Brain microvascular endothelial cell (primary cell): Measurements from ENCODE around the gene SEMA3A.

ENCODE experiments used
- DNase-seq: peaks from one replicate; pipeline ENCODE4 v3.0.0-alpha.2; 2020
- H3K27ac ChIP-seq: fragments of 250-450 bp; sonication (Bioruptor Pico); 2 replicates; pipeline ENCODE4 v1.5.1; 2020; ENCODE audit warnings: mild to moderate bottlenecking, moderate library complexity
- H3K27me3 ChIP-seq: fragments of 250-450 bp; sonication (Bioruptor Pico); replicated peaks from 2 replicates; pipeline ENCODE4 v1.5.1; 2020; ENCODE audit warnings: mild to moderate bottlenecking
- H3K36me3 ChIP-seq: fragments of 250-450 bp; sonication (Bioruptor Pico); replicated peaks from 2 replicates; pipeline ENCODE4 v1.5.1; 2020; ENCODE audit warnings: mild to moderate bottlenecking
- H3K4me3 ChIP-seq: 2 replicates; pipeline ENCODE4 v1.5.1; 2011; ENCODE audit warnings: low read depth, mild to moderate bottlenecking, control low read depth, low read length, moderate library complexity
- in situ Hi-C: cut with HindIII; loops from 2 replicates; pipeline ENCODE4 v1.10.0; 2017; ENCODE audit warnings: low sequenced_read_pairs, low pct_ligation_motif_present
- TF ChIP-seq, protein P1 (sequence below): IDR thresholded peaks from 2 replicates; pipeline ENCODE4 v1.5.1; 2011; ENCODE audit warnings: low read depth, mild to moderate bottlenecking, moderate library complexity, low read length, control low read depth, inconsistent platforms; ENCODE audit errors: missing control alignments

The SEMA3A gene

DNA sequence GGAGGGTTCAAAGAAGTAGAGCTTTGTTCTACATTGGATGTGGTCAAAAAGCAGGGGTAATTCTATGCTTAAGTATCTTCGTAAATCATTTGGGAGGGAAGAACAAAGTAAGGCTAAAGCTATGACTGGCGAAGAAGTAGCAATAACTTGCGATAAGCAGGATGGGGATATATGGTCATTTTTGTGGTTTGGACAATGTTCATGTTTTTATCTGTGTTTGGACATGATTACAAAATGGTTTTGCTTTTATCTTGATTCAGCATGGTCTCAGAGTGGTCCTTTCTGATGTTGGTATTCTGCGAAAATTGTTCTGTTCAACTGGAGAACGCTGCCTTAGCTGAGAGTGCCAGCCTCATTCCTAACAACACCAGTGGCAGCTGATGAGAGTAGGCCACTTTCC is 208.8 kb downstream of the SEMA3A start:
- H3K36me3 ChIP-seq = no peaks in the 10 kb centered on the region
- no peak overlapping the region for H3K27ac ChIP-seq
- DNase-seq = no peak
- no peaks in the 10 kb centered on the region for H3K27me3 ChIP-seq
- TF ChIP-seq, protein P1, sequence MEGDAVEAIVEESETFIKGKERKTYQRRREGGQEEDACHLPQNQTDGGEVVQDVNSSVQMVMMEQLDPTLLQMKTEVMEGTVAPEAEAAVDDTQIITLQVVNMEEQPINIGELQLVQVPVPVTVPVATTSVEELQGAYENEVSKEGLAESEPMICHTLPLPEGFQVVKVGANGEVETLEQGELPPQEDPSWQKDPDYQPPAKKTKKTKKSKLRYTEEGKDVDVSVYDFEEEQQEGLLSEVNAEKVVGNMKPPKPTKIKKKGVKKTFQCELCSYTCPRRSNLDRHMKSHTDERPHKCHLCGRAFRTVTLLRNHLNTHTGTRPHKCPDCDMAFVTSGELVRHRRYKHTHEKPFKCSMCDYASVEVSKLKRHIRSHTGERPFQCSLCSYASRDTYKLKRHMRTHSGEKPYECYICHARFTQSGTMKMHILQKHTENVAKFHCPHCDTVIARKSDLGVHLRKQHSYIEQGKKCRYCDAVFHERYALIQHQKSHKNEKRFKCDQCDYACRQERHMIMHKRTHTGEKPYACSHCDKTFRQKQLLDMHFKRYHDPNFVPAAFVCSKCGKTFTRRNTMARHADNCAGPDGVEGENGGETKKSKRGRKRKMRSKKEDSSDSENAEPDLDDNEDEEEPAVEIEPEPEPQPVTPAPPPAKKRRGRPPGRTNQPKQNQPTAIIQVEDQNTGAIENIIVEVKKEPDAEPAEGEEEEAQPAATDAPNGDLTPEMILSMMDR = no peak
- in situ Hi-C loops = no loop called here
- no peak overlapping the region for H3K4me3 ChIP-seq

DNA sequence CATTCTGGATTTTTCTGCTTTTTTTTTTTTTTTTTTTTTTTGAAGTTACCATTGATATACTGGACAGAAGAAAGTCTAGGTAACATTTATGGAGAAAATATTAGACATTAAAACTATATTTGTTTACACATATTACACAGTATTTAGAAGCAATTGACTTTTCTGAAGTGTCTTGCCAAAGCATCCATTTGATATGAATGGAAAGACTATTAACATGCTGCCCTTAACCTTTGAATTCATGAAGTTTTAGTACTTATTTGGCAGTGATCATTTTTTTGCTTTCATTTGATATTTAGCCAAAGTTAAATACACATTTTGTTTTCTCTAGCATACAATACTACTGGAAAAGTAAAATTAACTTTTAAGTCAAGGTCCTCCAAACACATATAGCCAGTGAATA is 210.0 kb downstream of the SEMA3A start:
- DNase-seq = no peak
- H3K36me3 ChIP-seq = no peaks in the 10 kb centered on the region
- no peak overlapping the region for H3K27ac ChIP-seq
- no peaks in the 10 kb centered on the region for H3K27me3 ChIP-seq
- no peak overlapping the region for H3K4me3 ChIP-seq
- TF ChIP-seq, protein P1 = no peak
- in situ Hi-C loops = no loop called here

DNA sequence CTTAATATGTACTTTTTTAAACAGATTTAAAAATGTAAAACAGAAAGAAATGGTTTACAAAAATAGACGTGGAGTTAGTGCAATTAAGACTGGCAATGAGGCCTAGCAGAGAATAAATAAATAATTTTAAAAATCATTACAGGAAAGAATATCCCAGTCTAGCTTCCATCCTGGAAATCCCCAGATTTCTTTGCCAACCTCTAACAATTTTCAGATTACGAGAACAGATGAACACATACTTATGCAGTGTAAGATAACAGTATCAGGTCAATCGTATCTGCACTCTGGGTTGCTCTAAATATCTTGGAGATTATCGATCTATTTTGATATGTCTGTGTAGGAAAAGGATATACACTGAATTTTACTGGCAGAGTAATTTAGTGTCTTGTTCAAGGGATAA is 210.5 kb downstream of the SEMA3A start:
- in situ Hi-C loops = no loop called here
- no peak for DNase-seq
- Histone ChIP-seq H3K27me3 (no peaks in the 10 kb centered on the region), H3K27ac (no peak overlapping the region), H3K36me3 (no peaks in the 10 kb centered on the region), H3K4me3 (no peak overlapping the region)
- TF ChIP-seq, protein P1 = no peak

DNA sequence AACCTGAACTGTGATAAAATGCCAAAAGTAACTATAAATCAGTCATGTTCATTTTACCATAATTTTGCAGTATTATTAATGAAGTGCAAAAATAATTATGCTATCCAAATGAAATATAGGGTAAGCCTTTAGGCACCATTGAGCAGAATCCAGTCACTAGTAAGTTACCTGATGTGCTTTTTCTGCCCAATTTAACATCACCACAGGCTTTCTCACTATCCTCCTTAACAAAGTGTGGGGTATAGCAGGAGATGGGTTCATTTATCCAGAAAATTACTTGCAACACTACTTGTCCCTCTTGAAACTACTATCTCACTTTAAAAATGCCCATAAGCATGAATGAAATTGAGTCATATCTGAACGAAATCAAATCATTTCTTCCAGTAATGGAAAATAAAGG is 211.0 kb downstream of the SEMA3A start:
- in situ Hi-C loops = no loop called here
- no peak overlapping the region for H3K4me3 ChIP-seq
- no peaks in the 10 kb centered on the region for H3K27me3 ChIP-seq
- TF ChIP-seq, protein P1 = no peak
- no peak for DNase-seq
- no peak overlapping the region for H3K27ac ChIP-seq
- no peaks in the 10 kb centered on the region for H3K36me3 ChIP-seq

DNA sequence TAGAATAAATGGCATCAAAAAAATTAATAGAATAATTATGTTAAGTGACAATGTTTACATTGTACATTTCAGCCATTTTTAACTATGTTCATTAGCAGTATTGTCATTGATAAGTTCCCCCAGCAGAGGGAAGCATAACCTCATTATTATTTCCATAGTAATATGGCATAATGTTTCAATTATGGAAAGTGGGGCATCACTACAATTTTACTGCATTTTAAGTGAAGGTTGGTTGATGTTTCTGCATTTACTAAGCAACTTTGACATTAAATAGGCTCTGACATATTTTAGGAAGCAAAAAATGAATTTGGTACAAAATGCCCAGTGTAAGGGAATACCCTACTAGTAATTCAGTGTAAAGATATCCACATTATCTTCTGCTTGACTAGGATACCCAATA is 218.3 kb downstream of the SEMA3A start:
- no peaks in the 10 kb centered on the region for H3K27me3 ChIP-seq
- no peaks in the 10 kb centered on the region for H3K36me3 ChIP-seq
- in situ Hi-C loops = no loop called here
- no peak overlapping the region for H3K4me3 ChIP-seq
- no peak for DNase-seq
- TF ChIP-seq, protein P1 = no peak
- H3K27ac ChIP-seq = no peak overlapping the region

DNA sequence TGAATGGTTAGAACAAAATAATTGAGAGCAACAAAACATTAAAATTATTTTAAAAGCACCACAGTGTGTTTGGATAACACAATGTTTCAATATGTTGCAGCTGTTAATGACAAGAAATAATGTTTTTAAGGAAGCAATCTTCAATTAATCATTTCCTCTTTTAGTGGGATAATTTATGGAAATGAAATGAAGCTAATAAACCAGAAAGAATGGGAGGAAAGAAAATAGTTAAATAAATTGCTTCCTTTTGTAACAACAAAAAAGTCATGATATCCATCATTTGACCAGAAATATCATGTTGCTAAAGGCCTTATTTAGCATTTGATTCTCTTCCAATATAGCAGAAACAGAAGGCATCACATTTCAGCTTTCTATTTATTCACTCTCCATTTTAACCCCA is 224.5 kb downstream of the SEMA3A start:
- Histone ChIP-seq H3K36me3 (no peaks in the 10 kb centered on the region), H3K4me3 (no peak overlapping the region), H3K27me3 (no peaks in the 10 kb centered on the region), H3K27ac (no peak overlapping the region)
- TF ChIP-seq, protein P1 = no peak
- in situ Hi-C loops = no loop called here
- no peak for DNase-seq
